Upper lobe of left lung (tissue), 6 donors: ENCODE data around the gene TTC32. TPM values are rescaled to one million over a fixed set of nuclear protein-coding genes. Genes with fewer than 3 reads are reported as not detected.
A peak's percentile ranks its signal among the peaks of the same experiment; 100 is the strongest.
"Not testable (repeated sequence)": the region's sequence is repeated elsewhere in the genome, so short reads cannot be mapped to it uniquely, and the experiment has no call there.

Source experiments
- ATAC-seq, 2 donors: fragments of 200-7000 bp; cut with Tn5 transposase; one replicate each; pipeline ENCODE4 v1.9.1; 2022; ENCODE audit warnings: mild to moderate bottlenecking in 2 of 2, moderate library complexity in 2 of 2; ENCODE audit not compliant: low FRiP score in 2 of 2
- DNase-seq, 2 donors: peaks; one replicate each; pipeline ENCODE4 v3.0.0-alpha.2; 2019 to 2020
- H3K27ac ChIP-seq, 4 donors: fragments of 200-600 bp; sonication (generic); one replicate each; pipeline ENCODE4 v1.5.1; 2016 to 2019
- H3K27me3 ChIP-seq, 4 donors: fragments of 200-600 bp; sonication (generic); one replicate each; pipeline ENCODE4 v1.5.1; 2017 to 2019
- H3K36me3 ChIP-seq, 4 donors: fragments of 200-600 bp; sonication (generic); one replicate each; pipeline ENCODE4 v1.5.1; 2016 to 2019
- H3K4me1 ChIP-seq, 4 donors: fragments of 200-600 bp; sonication (generic); one replicate each; pipeline ENCODE4 v1.5.1; 2018 to 2019
- H3K4me3 ChIP-seq, 4 donors: fragments of 200-600 bp; sonication (generic); one replicate each; pipeline ENCODE4 v1.5.1; 2017 to 2019; ENCODE audit warnings: mild to moderate bottlenecking in 2 of 4, moderate library complexity in 1 of 4
- H3K9me3 ChIP-seq, 4 donors: fragments of 200-600 bp; sonication (generic); one replicate each; pipeline ENCODE4 v1.5.1; 2018 to 2019
- CTCF ChIP-seq, 6 experiments: fragments of 450-650 bp in 4 of 6; fragments of 200-600 bp in 2 of 6; sonication (generic) in 2 of 6; IDR thresholded peaks; one replicate each; pipeline ENCODE4 v1.5.1; 2016 to 2019; ENCODE audit warnings: antibody characterized with exemption in 6 of 6
- EP300 ChIP-seq, 4 donors: sonication (generic); formaldehyde crosslinking; IDR thresholded peaks; one replicate each; pipeline ENCODE4 v1.5.1; 2017; ENCODE audit warnings: antibody characterized with exemption in 4 of 4, control low read depth in 2 of 4
- POLR2A ChIP-seq, 4 donors: fragments of 450-650 bp; IDR thresholded peaks; one replicate each; pipeline ENCODE4 v1.5.1; 2016 to 2017; ENCODE audit warnings: antibody characterized with exemption in 4 of 4, mild to moderate bottlenecking in 2 of 4
- POLR2AphosphoS5 ChIP-seq, 2 donors: sonication (generic); formaldehyde crosslinking; IDR thresholded peaks; one replicate each; pipeline ENCODE4 v1.5.1; 2017; ENCODE audit warnings: antibody characterized with exemption in 2 of 2
- WGBS, 2 donors: methylation state at CpG; one replicate each; pipeline ENCODE4 v1.1.5; 2017 to 2018; 5-methylcytosine and 5-hydroxymethylcytosine counted together
- total RNA-seq, 6 donors: library from RNA; depleted of rRNA in 4 of 6; stranded (reverse); fragments of >200 nt in 4 of 6; gene quantifications; one replicate each; pipeline versions ENCODE4 v1.1.0 to v1.2.1, GENCODE V29; 2016 to 2021
- donor health status: DM: no; HTN: no; CAD: no; lungs with moderate emphysema.
- donor health status: DM: no; HTN: yes; CAD: no; lungs with severe emphysema.

TTC32 gene
- total RNA-seq, 6 donors from 2014 or later: 8.4 to 14.7 (median 12.3) TPM

GRCh38 chr2:19881221-19881907 lies 20.4 kb downstream of the TTC32 start:
- no peak for ATAC-seq

GRCh38 chr2:19880191-19880590 lies 21.6 kb downstream of the TTC32 start:
- H3K9me3 ChIP-seq, H3K27ac ChIP-seq, ATAC-seq, H3K36me3 ChIP-seq, H3K4me3 ChIP-seq, DNase-seq, H3K4me1 ChIP-seq, H3K27me3 ChIP-seq: not testable (repeated sequence)

More at GRCh38 chr2:19881221-19881907, 20.4 kb downstream of the TTC32 start:
- no peaks in the 10 kb centered on the region for H3K9me3 ChIP-seq
- H3K4me1 ChIP-seq: no peaks in the 10 kb centered on the region
- no peaks in the 10 kb centered on the region for H3K36me3 ChIP-seq
- no peak overlapping the region for H3K27ac ChIP-seq
- H3K27me3 ChIP-seq: no peaks in the 10 kb centered on the region
- DNase-seq: no peak
- TF ChIP-seq EP300 (IDR thresholded peaks at IDR 0.05) (no peak), POLR2AphosphoS5 (IDR thresholded peaks at IDR 0.05) (no peak), POLR2A (IDR thresholded peaks at IDR 0.05) (no peak)
- no peak overlapping the region for H3K4me3 ChIP-seq
- 87 to 94% methylated on average over 2 of the region's 2 CpGs for whole genome bisulfite sequencing, 2 donors

DNA sequence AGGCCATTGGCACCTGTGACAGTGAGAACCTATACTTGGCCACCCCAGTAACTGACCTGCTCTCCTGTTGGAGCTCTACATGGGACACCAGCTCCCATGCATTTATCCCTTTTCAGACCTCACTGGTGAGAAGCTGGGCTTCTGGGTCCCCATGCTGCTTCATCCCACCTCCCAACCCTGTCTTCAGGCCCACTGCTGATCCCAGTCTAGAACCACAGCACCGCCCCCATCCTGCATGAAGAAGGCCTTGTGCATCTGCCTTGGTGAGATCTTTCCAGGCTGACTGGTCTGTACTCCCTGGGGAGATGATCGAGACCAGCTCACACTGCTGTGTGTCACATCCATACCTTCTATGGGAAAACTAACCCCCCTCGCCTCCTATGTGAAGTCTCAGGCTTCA lies 22.7 kb downstream of the TTC32 start:
- H3K4me3 ChIP-seq: no peak overlapping the region
- no peaks in the 10 kb centered on the region for H3K9me3 ChIP-seq
- DNase-seq: no peak
- H3K27me3 ChIP-seq: no peaks in the 10 kb centered on the region
- H3K27ac ChIP-seq: no peak overlapping the region
- H3K36me3 ChIP-seq: no peaks in the 10 kb centered on the region
- ATAC-seq: no peak
- H3K4me1 ChIP-seq: no peaks in the 10 kb centered on the region
- TF ChIP-seq EP300 (IDR thresholded peaks at IDR 0.05) (no peak), POLR2A (IDR thresholded peaks at IDR 0.05) (no peak), CTCF (IDR thresholded peaks at IDR 0.05) (no peak), POLR2AphosphoS5 (IDR thresholded peaks at IDR 0.05) (no peak)
- 85 to 96% methylated on average over 3 of the region's 3 CpGs for WGBS, 2 donors

GRCh38 chr2:19878268-19879046 lies 23.3 kb downstream of the TTC32 start:
- Histone ChIP-seq H3K4me1 (no peaks in the 10 kb centered on the region), H3K27me3 (no peaks in the 10 kb centered on the region), H3K36me3 (no peaks in the 10 kb centered on the region), H3K9me3 (no peaks in the 10 kb centered on the region), H3K4me3 (no peak overlapping the region), H3K27ac (no peak overlapping the region)
- WGBS, 2 donors: 96 to 98% methylated on average over 4 to 12 of the region's 12 CpGs
- peak in 1 of 2 donors; percentile 15 for DNase-seq
- no peak for ATAC-seq
- TF ChIP-seq CTCF (IDR thresholded peaks at IDR 0.05) (no peak), POLR2A (IDR thresholded peaks at IDR 0.05) (no peak), EP300 (IDR thresholded peaks at IDR 0.05) (no peak), POLR2AphosphoS5 (IDR thresholded peaks at IDR 0.05) (no peak)

DNA sequence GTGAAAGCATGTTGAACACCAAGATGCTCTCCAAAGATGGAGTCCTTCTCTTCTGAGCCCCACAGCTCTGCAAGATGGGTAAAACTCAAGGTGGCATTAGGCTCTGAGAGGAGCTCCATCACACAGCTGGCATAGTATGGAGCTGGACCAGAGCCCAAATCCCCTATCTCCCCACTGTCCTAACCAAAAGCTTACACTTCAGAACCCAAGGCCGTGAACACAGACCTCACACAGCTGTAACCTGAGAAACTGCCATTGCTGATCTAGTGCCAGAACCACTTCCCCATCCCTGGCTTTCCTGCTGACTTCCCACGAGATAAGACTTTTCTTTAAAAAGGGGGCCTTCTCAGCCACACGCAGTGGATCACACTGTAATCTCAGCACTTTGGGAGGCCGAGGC lies 25.0 kb downstream of the TTC32 start:
- 43 to 82% methylated on average over 3 to 4 of the region's 4 CpGs for WGBS, 2 donors
- Histone ChIP-seq H3K27ac (no peak overlapping the region), H3K4me1 (no peaks in the 10 kb centered on the region), H3K36me3 (no peaks in the 10 kb centered on the region), H3K27me3 (no peaks in the 10 kb centered on the region), H3K9me3 (no peaks in the 10 kb centered on the region), H3K4me3 (no peak overlapping the region)
- ATAC-seq (no peak), DNase-seq (no peak)
- TF ChIP-seq POLR2AphosphoS5 (IDR thresholded peaks at IDR 0.05) (no peak), EP300 (IDR thresholded peaks at IDR 0.05) (no peak), CTCF (IDR thresholded peaks at IDR 0.05) (no peak), POLR2A (IDR thresholded peaks at IDR 0.05) (no peak)
